Kidney (tissue), 14 donors: ENCODE measurements around the gene IRAK2. TPM values are rescaled to one million over a fixed set of nuclear protein-coding genes. Genes with fewer than 3 reads are reported as not detected.
A peak's percentile ranks its signal among the peaks of the same experiment; 100 is the strongest.
"Not testable (repeated sequence)": the region's sequence is repeated elsewhere in the genome, so short reads cannot be mapped to it uniquely, and the experiment has no call there.

Experiments used
- DNase-seq, 5 donors: peaks; one replicate each; pipeline ENCODE4 v3.0.0-alpha.2; 2013 to 2020
- FAIRE-seq: peaks from 2 replicates; lab custom pipeline; 2012; peaks lifted over from hg19 to GRCh38; lab: Jason Lieb, UNC
- H3K27ac ChIP-seq, 2 donors: one replicate each; pipeline ENCODE4 v1.7.0; 2013; ENCODE audit warnings: low read depth in 2 of 2, low read length in 2 of 2, inconsistent platforms in 1 of 2
- H3K27me3 ChIP-seq: one replicate; pipeline ENCODE4 v1.7.1; 2013; ENCODE audit warnings: low read length, inconsistent platforms; ENCODE audit not compliant: control insufficient read depth, insufficient read depth
- H3K36me3 ChIP-seq, 3 donors: one replicate each; pipeline versions ENCODE4 v1.7.0 to v1.7.1; 2013; ENCODE audit warnings: low read length in 3 of 3, control low read depth in 1 of 3, inconsistent platforms in 1 of 3; ENCODE audit not compliant: insufficient read depth in 3 of 3, control insufficient read depth in 2 of 3
- H3K4me1 ChIP-seq, 3 donors: one replicate each; pipeline versions ENCODE4 v1.7.0 to v1.7.1; 2013; ENCODE audit warnings: low read length in 3 of 3, inconsistent platforms in 1 of 3, low read depth in 1 of 3; ENCODE audit not compliant: control insufficient read depth in 2 of 3, insufficient read depth in 2 of 3
- H3K4me3 ChIP-seq, 3 donors: one replicate each; pipeline versions ENCODE4 v1.7.0 to v1.8.1; 2013; ENCODE audit warnings: low read length in 3 of 3, control low read depth in 1 of 3, inconsistent platforms in 1 of 3
- H3K9ac ChIP-seq, 3 donors: one replicate each; pipeline versions ENCODE4 v1.7.0 to v1.7.1; 2013; ENCODE audit warnings: low read length in 3 of 3, control low read depth in 1 of 3, inconsistent platforms in 1 of 3
- H3K9me3 ChIP-seq, 3 donors: one replicate each; pipeline versions ENCODE4 v1.7.0 to v1.7.1; 2013; ENCODE audit warnings: low read length in 3 of 3, control low read depth in 1 of 3, inconsistent platforms in 1 of 3; ENCODE audit not compliant: control insufficient read depth in 2 of 3, insufficient read depth in 1 of 3
- intact Hi-C: fragments of 100-400 bp; cut with DNase I; formaldehyde crosslinking; loops from one replicate; pipeline ENCODE4 v1.11.1; 2022
- polyA plus RNA-seq: library from polyadenylated mRNA; stranded (reverse); fragments of 350-450 nt; fragmentation: Illumina TruSeq; extraction: RNeasy Lipid Tissue Mini Kit (QIAGEN cat#74804); gene quantifications from one replicate; pipeline ENCODE4 v1.2.3, GENCODE V29; 2014; ENCODE audit warnings: low read depth, low replicate concordance; ENCODE audit not compliant: insufficient read depth
- total RNA-seq: library from RNA; stranded (reverse); fragmentation: NEBNext Ultra II Directional; extraction: Animal tissue kit (Norgen Biotek cat#: 25700); gene quantifications from one replicate; pipeline ENCODE4 v1.2.1, GENCODE V29; 2021
- TF ChIP-seq, protein P1 (sequence below): IDR thresholded peaks from 3 replicates; pipeline ENCODE4 v1.5.1; 2012; ENCODE audit warnings: mild to moderate bottlenecking, moderate library complexity, borderline replicate concordance; ENCODE audit not compliant: insufficient read depth; ENCODE audit errors: extremely low read depth
- donor health status: control.
- donor health status: control.
- donor health status: control.
- donor health status: control.
- donor health status: control.
- donor health status: DM: yes; HTN: yes; CAD: no.
- donor health status: Normal renal cell carcinoma (clear cell type).

IRAK2 gene
- total and polyA plus RNA-seq, 2 donors from 2014 or later, result 1.2 to 8.9 TPM

GRCh38 chr3:10160346-10160745 is 4.4 kb upstream of the IRAK2 start:
- H3K4me3 ChIP-seq, result no peak overlapping the region
- no peaks in the 10 kb centered on the region for H3K36me3 ChIP-seq
- H3K9ac ChIP-seq, result no peak overlapping the region
- intact Hi-C loops, result no loop called here
- no peaks in the 10 kb centered on the region for H3K4me1 ChIP-seq
- no peaks in the 10 kb centered on the region for H3K9me3 ChIP-seq
- TF ChIP-seq, protein P1, sequence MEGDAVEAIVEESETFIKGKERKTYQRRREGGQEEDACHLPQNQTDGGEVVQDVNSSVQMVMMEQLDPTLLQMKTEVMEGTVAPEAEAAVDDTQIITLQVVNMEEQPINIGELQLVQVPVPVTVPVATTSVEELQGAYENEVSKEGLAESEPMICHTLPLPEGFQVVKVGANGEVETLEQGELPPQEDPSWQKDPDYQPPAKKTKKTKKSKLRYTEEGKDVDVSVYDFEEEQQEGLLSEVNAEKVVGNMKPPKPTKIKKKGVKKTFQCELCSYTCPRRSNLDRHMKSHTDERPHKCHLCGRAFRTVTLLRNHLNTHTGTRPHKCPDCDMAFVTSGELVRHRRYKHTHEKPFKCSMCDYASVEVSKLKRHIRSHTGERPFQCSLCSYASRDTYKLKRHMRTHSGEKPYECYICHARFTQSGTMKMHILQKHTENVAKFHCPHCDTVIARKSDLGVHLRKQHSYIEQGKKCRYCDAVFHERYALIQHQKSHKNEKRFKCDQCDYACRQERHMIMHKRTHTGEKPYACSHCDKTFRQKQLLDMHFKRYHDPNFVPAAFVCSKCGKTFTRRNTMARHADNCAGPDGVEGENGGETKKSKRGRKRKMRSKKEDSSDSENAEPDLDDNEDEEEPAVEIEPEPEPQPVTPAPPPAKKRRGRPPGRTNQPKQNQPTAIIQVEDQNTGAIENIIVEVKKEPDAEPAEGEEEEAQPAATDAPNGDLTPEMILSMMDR, result no peak
- FAIRE-seq, result no peak
- no peaks in the 10 kb centered on the region for H3K27me3 ChIP-seq
- H3K27ac ChIP-seq, result no peak overlapping the region
- DNase-seq, result peak in 1 of 5 donors; percentile 16

DNA sequence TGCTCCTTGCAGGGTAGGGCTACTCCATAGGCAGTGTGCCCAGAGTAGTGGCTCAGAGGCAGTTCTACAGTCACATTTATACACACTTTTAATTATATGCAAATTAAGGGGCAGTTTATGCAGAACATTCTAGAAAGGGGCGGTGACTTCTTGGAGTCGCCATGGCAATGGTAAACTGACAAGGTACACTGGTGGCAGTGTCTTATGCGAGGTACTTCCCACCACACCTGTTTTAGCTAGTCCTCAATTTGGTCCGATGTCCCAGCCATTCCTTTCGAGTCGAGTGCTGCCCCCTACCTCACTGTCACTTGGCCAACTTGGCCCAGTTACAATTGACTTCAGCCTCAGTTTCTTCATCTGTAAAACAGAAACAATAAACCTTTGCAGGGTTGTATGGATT is 3.8 kb upstream of the IRAK2 start:
- H3K4me1 ChIP-seq, result no peaks in the 10 kb centered on the region
- TF ChIP-seq, protein P1, result no peak
- no peaks in the 10 kb centered on the region for H3K27me3 ChIP-seq
- no peak overlapping the region for H3K4me3 ChIP-seq
- no peaks in the 10 kb centered on the region for H3K36me3 ChIP-seq
- no peak overlapping the region for H3K27ac ChIP-seq
- intact Hi-C loops, result no loop called here
- FAIRE-seq, result no peak
- no peak overlapping the region for H3K9ac ChIP-seq
- DNase-seq, result peak in 1 of 5 donors; percentile 22
- H3K9me3 ChIP-seq, result no peaks in the 10 kb centered on the region

DNA sequence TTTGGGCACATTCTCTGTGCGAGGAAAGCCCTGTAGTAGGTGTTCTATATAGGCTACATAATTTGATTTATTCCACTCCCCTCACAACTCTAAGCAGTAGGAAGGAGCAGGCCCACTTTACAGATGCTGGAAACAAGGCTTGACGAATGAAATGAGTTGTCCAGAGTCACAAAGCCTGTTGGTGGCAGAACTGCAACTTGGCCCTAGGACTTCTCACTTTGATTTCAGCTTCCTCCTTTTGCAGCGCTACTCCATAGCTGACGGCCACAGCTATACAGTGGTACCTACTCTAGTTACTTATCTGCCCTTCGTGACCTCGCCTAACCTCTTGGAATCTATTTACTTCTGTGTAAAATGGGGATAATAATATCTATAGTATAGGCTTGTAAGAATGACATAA is 2.5 kb upstream of the IRAK2 start:
- Histone ChIP-seq H3K9me3 (no peaks in the 10 kb centered on the region), H3K27ac (no peak overlapping the region), H3K4me3 (no peak overlapping the region), H3K4me1 (no peaks in the 10 kb centered on the region), H3K36me3 (no peaks in the 10 kb centered on the region), H3K9ac (no peak overlapping the region), H3K27me3 (no peaks in the 10 kb centered on the region)
- intact Hi-C loops, result no loop called here
- peak in 1 of 5 donors; percentile 6 for DNase-seq
- TF ChIP-seq, protein P1, result no peak
- no peak for FAIRE-seq

GRCh38 chr3:10164201-10164545 is 546 bp upstream of the IRAK2 start:
- H3K27ac ChIP-seq, DNase-seq, H3K4me1 ChIP-seq, H3K27me3 ChIP-seq, H3K36me3 ChIP-seq, FAIRE-seq, H3K9ac ChIP-seq, H3K9me3 ChIP-seq, intact Hi-C loops: not testable (repeated sequence)
- peak overlapping the region in 2 of 3 donors; percentile 71 to 76 for H3K4me3 ChIP-seq
